ENCODE data around the gene PABPN1. TPM values are rescaled to one million over a fixed set of nuclear protein-coding genes. Genes with fewer than 3 reads are reported as not detected.
A peak's percentile ranks its signal among the peaks of the same experiment; 100 is the strongest.

The PABPN1 gene
- total and polyA plus RNA-seq, 10 donors = 52.1 to 152 (median 132) TPM

- intact Hi-C loops (cut with DNase I; ENCODE audit: low total_unique reads) = no loop called here
- Histone ChIP-seq H3K9me3 (no peaks in the 10 kb centered on the region), H3K36me3 (peaks cover 0 to 12% (median 5%) of the 10 kb centered on the region in 6 donors), H3K4me3 (no peak overlapping the region), H3K27ac (no peak overlapping the region), H3K27me3 (replicated peaks in 1 of 7) (no peaks in the 10 kb centered on the region), H3K4me1 (peaks cover 5 to 32% (median 17%) of the 10 kb centered on the region in 6 donors)
- TF ChIP-seq POLR2AphosphoS5 (IDR thresholded peaks at IDR 0.05) = no peak
- no peak for TF ChIP-seq CTCF (IDR thresholded peaks at IDR 0.05 in 8 of 11, conservative IDR thresholded peaks at IDR 0.05 in 3 of 11)
- no peak for TF ChIP-seq POLR2A (IDR thresholded peaks at IDR 0.05)
- WGBS, 5 donors = 90 to 96% (median 94%) methylated on average over 6 of the region's 6 CpGs
- DNase-seq = no peak
Observed at GRCh38 chr14:23281247-23281646, 40.0 kb upstream of the PABPN1 start.

- whole genome bisulfite sequencing, 5 donors = 24 to 30% (median 27%) methylated on average over 9 of the region's 9 CpGs
- Histone ChIP-seq H3K27ac (peak overlapping the region; percentile 61 to 93 (median 90)), H3K4me1 (peaks cover 12 to 45% (median 23%) of the 10 kb centered on the region in 6 donors), H3K36me3 (peaks cover 0 to 3% (median 0%) of the 10 kb centered on the region in 6 donors), H3K27me3 (replicated peaks in 1 of 7) (no peaks in the 10 kb centered on the region), H3K9me3 (no peaks in the 10 kb centered on the region), H3K4me3 (peak overlapping the region; percentile 54 to 81 (median 74))
- intact Hi-C loops (cut with DNase I; ENCODE audit: low total_unique reads) = no loop called here
- no peak for DNase-seq
- TF ChIP-seq POLR2A (IDR thresholded peaks at IDR 0.05) (no peak), POLR2AphosphoS5 (IDR thresholded peaks at IDR 0.05) (no peak), CTCF (IDR thresholded peaks at IDR 0.05 in 8 of 11, conservative IDR thresholded peaks at IDR 0.05 in 3 of 11) (no peak)
Observed at GRCh38 chr14:23284654-23285529, 36.4 kb upstream of the PABPN1 start.

- intact Hi-C loops (cut with DNase I; ENCODE audit: low total_unique reads) = no loop called here
- Histone ChIP-seq H3K4me1 (peaks cover 12 to 45% (median 23%) of the 10 kb centered on the region in 6 donors), H3K27ac (peak overlapping the region; percentile 61 to 93 (median 90)), H3K9me3 (no peaks in the 10 kb centered on the region), H3K27me3 (replicated peaks in 1 of 7) (no peaks in the 10 kb centered on the region), H3K36me3 (peaks cover 0 to 3% (median 0%) of the 10 kb centered on the region in 6 donors), H3K4me3 (peak overlapping the region; percentile 54 to 81 (median 74))
- TF ChIP-seq CTCF (IDR thresholded peaks at IDR 0.05 in 8 of 11, conservative IDR thresholded peaks at IDR 0.05 in 3 of 11) (no peak), POLR2A (IDR thresholded peaks at IDR 0.05) (no peak), POLR2AphosphoS5 (IDR thresholded peaks at IDR 0.05) (no peak)
- WGBS, 5 donors = 0 to 1% (median 1%) methylated on average over 18 to 22 of the region's 22 CpGs
- DNase-seq = no peak
Observed at GRCh38 chr14:23285530-23286019, 35.7 kb upstream of the PABPN1 start.
